Esophagus squamous epithelium (tissue), 5 donors: ENCODE data around the gene MED27. TPM values are rescaled to one million over a fixed set of nuclear protein-coding genes. Genes with fewer than 3 reads are reported as not detected.

Experiments used
- DNase-seq: peaks from one replicate; lab custom pipeline; 2025; lab: John Stamatoyannopoulos, UW
- H3K27ac ChIP-seq, 4 donors: fragments of 200-600 bp; sonication (generic); one replicate each; pipeline ENCODE4 v1.5.1; 2016 to 2019; ENCODE audit warnings: mild to moderate bottlenecking in 1 of 4
- H3K27me3 ChIP-seq, 4 donors: fragments of 200-600 bp; sonication (generic); 1 replicate in 3 of 4; 2 replicates in 1 of 4; pipeline versions ENCODE4 v1.5.1 to v1.6.0; 2017 to 2021; ENCODE audit warnings: antibody characterized with exemption in 1 of 4
- H3K36me3 ChIP-seq, 3 donors: fragments of 200-600 bp; sonication (generic); one replicate each; pipeline ENCODE4 v1.5.1; 2016 to 2019
- H3K4me1 ChIP-seq, 3 donors: fragments of 200-600 bp; sonication (generic); one replicate each; pipeline ENCODE4 v1.5.1; 2017 to 2019
- H3K4me3 ChIP-seq, 4 donors: fragments of 200-600 bp; sonication (generic); 1 replicate in 3 of 4; 2 replicates in 1 of 4; pipeline ENCODE4 v1.5.1; 2016 to 2019; ENCODE audit warnings: mild to moderate bottlenecking in 2 of 4, moderate library complexity in 1 of 4
- H3K9me3 ChIP-seq, 3 donors: fragments of 200-600 bp; sonication (generic); one replicate each; pipeline ENCODE4 v1.5.1; 2016 to 2019
- CTCF ChIP-seq, 6 experiments: fragments of 450-650 bp in 4 of 6; fragments of 200-600 bp in 2 of 6; sonication (generic) in 2 of 6; IDR thresholded peaks; one replicate each; pipeline ENCODE4 v1.5.1; 2016 to 2019; ENCODE audit warnings: antibody characterized with exemption in 6 of 6, mild to moderate bottlenecking in 4 of 6, moderate library complexity in 4 of 6
- POLR2A ChIP-seq, 4 donors: fragments of 450-650 bp; IDR thresholded peaks; one replicate each; pipeline ENCODE4 v1.6.1; 2017; ENCODE audit warnings: antibody characterized with exemption in 4 of 4, mild to moderate bottlenecking in 4 of 4, moderate library complexity in 3 of 4
- WGBS, 2 donors: methylation state at CpG; one replicate each; pipeline ENCODE4 v1.1.5; 2018; 5-methylcytosine and 5-hydroxymethylcytosine counted together
- intact Hi-C: fragments of 100-400 bp; cut with DNase I; formaldehyde crosslinking; loops from one replicate; pipeline ENCODE4 v1.15.0; 2022
- total RNA-seq, 4 donors: library from RNA; depleted of rRNA; stranded (reverse); fragments of >200 nt; gene quantifications; one replicate each; pipeline ENCODE4 v1.1.0, GENCODE V29; 2016
- donor health status: DM: yes; HTN: yes; CAD: no.

MED27 gene
- total RNA-seq, 4 donors from 2014 or later: 10.6 to 20.0 (median 17.6) TPM

- H3K36me3 ChIP-seq: peaks cover 0 to 29% (median 0%) of the 10 kb centered on the region in 3 donors
- H3K27me3 ChIP-seq: no peaks in the 10 kb centered on the region
- 83 to 97% methylated on average over 3 of the region's 3 CpGs for WGBS, 2 donors
- H3K4me3 ChIP-seq: no peak overlapping the region
- no peak for TF ChIP-seq CTCF (IDR thresholded peaks at IDR 0.05)
- no peak for TF ChIP-seq POLR2A (IDR thresholded peaks at IDR 0.05)
- no peak overlapping the region for H3K27ac ChIP-seq
- peaks cover 0 to 31% (median 0%) of the 10 kb centered on the region in 3 donors for H3K4me1 ChIP-seq
- no peak for DNase-seq
- no peaks in the 10 kb centered on the region for H3K9me3 ChIP-seq
- intact Hi-C loops: no loop called here
Observed at GRCh38 chr9:132055756-132056155, 23.9 kb downstream of the MED27 start.

GRCh38 chr9:132054024-132054423 lies 25.6 kb downstream of the MED27 start:
- Histone ChIP-seq H3K4me1 (peaks cover 0 to 23% (median 0%) of the 10 kb centered on the region in 3 donors), H3K4me3 (no peak overlapping the region), H3K27me3 (no peaks in the 10 kb centered on the region), H3K36me3 (peaks cover 0 to 16% (median 0%) of the 10 kb centered on the region in 3 donors), H3K27ac (no peak overlapping the region), H3K9me3 (no peaks in the 10 kb centered on the region)
- intact Hi-C loops: no loop called here
- WGBS, 2 donors: 91 to 93% methylated on average over 9 to 10 of the region's 11 CpGs
- no peak for DNase-seq
- TF ChIP-seq CTCF (IDR thresholded peaks at IDR 0.05) (no peak), POLR2A (IDR thresholded peaks at IDR 0.05) (no peak)

GRCh38 chr9:132049900-132050299 lies 29.8 kb downstream of the MED27 start:
- Histone ChIP-seq H3K9me3 (no peaks in the 10 kb centered on the region), H3K36me3 (no peaks in the 10 kb centered on the region), H3K27me3 (no peaks in the 10 kb centered on the region), H3K4me3 (no peak overlapping the region), H3K4me1 (no peaks in the 10 kb centered on the region), H3K27ac (no peak overlapping the region)
- intact Hi-C loops: no loop called here
- WGBS, 2 donors: 74 to 81% methylated on average over 4 of the region's 4 CpGs
- DNase-seq: no peak
- TF ChIP-seq CTCF (IDR thresholded peaks at IDR 0.05) (no peak), POLR2A (IDR thresholded peaks at IDR 0.05) (no peak)

GRCh38 chr9:132049323-132049882 lies 30.3 kb downstream of the MED27 start:
- Histone ChIP-seq H3K4me3 (no peak overlapping the region), H3K27ac (no peak overlapping the region), H3K4me1 (no peaks in the 10 kb centered on the region), H3K36me3 (no peaks in the 10 kb centered on the region), H3K27me3 (no peaks in the 10 kb centered on the region), H3K9me3 (no peaks in the 10 kb centered on the region)
- intact Hi-C loops: no loop called here
- WGBS, 2 donors: 82 to 83% methylated on average over 6 to 7 of the region's 7 CpGs
- TF ChIP-seq POLR2A (IDR thresholded peaks at IDR 0.05) (no peak), CTCF (IDR thresholded peaks at IDR 0.05) (no peak)
- DNase-seq: no peak

GRCh38 chr9:132048201-132048600 lies 31.5 kb downstream of the MED27 start:
- no peak overlapping the region for H3K27ac ChIP-seq
- no peaks in the 10 kb centered on the region for H3K36me3 ChIP-seq
- H3K9me3 ChIP-seq: no peaks in the 10 kb centered on the region
- DNase-seq: no peak
- WGBS, 2 donors: 83 to 94% methylated on average over 3 of the region's 3 CpGs
- H3K27me3 ChIP-seq: no peaks in the 10 kb centered on the region
- TF ChIP-seq POLR2A (IDR thresholded peaks at IDR 0.05): no peak
- TF ChIP-seq CTCF (IDR thresholded peaks at IDR 0.05): no peak
- H3K4me3 ChIP-seq: no peak overlapping the region
- no peaks in the 10 kb centered on the region for H3K4me1 ChIP-seq
- intact Hi-C loops: no loop called here
